ENCODE data around the gene RAP1A.
A peak's percentile ranks its signal among the peaks of the same experiment; 100 is the strongest.

RAP1A gene

GRCh38 chr1:111619635-111620440, at the start of gene RAP1A:
Gene RAP1A, plus strand, starts transcription at chr1:111619789. Its CDS starts 71,572 bp downstream, at chr1:111691361.
- H3K36me3 ChIP-seq (ENCODE audit: insufficient read depth, low read length), result no peaks in the 10 kb centered on the region
- H3K9me3 ChIP-seq (ENCODE audit: control insufficient read depth, insufficient read depth, low read length), result no peaks in the 10 kb centered on the region
- peak within 1 kb of the TSS; percentile 87 for H3K9ac ChIP-seq (ENCODE audit: low read depth, low read length)
- H3K4me1 ChIP-seq (ENCODE audit: insufficient read depth, low read length), result peaks cover 4% of the 10 kb centered on the region

GRCh38 chr1:111569913-111570312, 49.7 kb upstream of the RAP1A start:
- H3K4me1 ChIP-seq (ENCODE audit: insufficient read depth, low read length), result peaks cover 21% of the 10 kb centered on the region
- no peaks in the 10 kb centered on the region for H3K9me3 ChIP-seq (ENCODE audit: control insufficient read depth, insufficient read depth, low read length)
- no peaks in the 10 kb centered on the region; the same call in 1 of the 2 replicates for H3K36me3 ChIP-seq (ENCODE audit: insufficient read depth, low read length)
- H3K9ac ChIP-seq (ENCODE audit: low read depth, low read length), result no peak overlapping the region

- Histone ChIP-seq H3K9ac (ENCODE audit: low read depth, low read length) (no peak overlapping the region), H3K9me3 (ENCODE audit: control insufficient read depth, insufficient read depth, low read length) (no peaks in the 10 kb centered on the region), H3K36me3 (ENCODE audit: insufficient read depth, low read length) (no peaks in the 10 kb centered on the region; the same call in 1 of the 2 replicates), H3K4me1 (ENCODE audit: insufficient read depth, low read length) (peaks cover 21% of the 10 kb centered on the region)
These were observed 48.8 kb upstream of the RAP1A start for GRCh38 chr1:111570781-111571181.

DNA sequence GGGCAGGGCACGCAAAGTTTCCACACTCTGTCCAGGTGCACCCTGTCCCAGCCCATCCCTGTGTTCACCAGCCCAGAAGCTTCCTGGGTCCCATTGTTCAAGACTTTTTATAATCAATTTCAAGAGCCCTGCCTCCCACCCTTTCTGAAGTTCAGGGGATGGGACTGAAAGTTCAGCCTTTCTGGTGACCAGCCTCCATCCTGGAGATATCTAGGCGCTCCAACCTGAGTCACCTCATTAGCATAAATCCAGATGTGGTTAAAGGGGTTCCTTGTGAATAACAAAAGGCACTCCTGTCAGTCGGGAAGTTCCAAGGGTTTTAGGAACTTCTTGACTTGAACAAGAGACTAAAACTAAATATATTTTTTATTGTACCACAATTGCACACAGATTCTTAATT, 48.4 kb upstream of the RAP1A start:
- H3K36me3 ChIP-seq (ENCODE audit: insufficient read depth, low read length), result no peaks in the 10 kb centered on the region
- no peak overlapping the region for H3K9ac ChIP-seq (ENCODE audit: low read depth, low read length)
- H3K4me1 ChIP-seq (ENCODE audit: insufficient read depth, low read length), result peaks cover 21% of the 10 kb centered on the region
- H3K9me3 ChIP-seq (ENCODE audit: control insufficient read depth, insufficient read depth, low read length), result no peaks in the 10 kb centered on the region

- no peak overlapping the region for H3K9ac ChIP-seq (ENCODE audit: low read depth, low read length)
- no peaks in the 10 kb centered on the region for H3K9me3 ChIP-seq (ENCODE audit: control insufficient read depth, insufficient read depth, low read length)
- no peaks in the 10 kb centered on the region for H3K36me3 ChIP-seq (ENCODE audit: insufficient read depth, low read length)
- H3K4me1 ChIP-seq (ENCODE audit: insufficient read depth, low read length), result peaks cover 21% of the 10 kb centered on the region
These were observed 47.6 kb upstream of the RAP1A start for GRCh38 chr1:111571987-111572386.

DNA sequence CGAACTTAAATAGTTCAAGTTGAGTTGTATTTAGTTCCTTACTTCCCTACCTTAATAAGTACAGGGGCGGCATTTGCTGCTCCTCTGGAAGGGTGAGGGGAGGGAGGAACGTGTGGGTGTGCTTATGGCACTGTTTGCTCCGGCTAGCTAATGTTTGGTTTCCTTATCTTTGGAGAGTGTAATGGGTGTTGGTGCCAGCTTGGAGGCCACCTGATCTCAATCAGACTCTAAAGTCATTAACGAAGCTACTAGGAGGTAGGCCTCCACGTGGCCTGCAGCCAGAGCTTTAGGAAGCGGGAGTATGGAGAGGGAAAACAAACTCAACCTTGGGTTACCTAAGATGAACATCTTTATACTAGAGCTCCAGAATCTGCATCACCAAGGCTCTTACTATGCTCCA, 43.0 kb upstream of the RAP1A start:
- no peaks in the 10 kb centered on the region for H3K36me3 ChIP-seq (ENCODE audit: insufficient read depth, low read length)
- H3K9me3 ChIP-seq (ENCODE audit: control insufficient read depth, insufficient read depth, low read length), result no peaks in the 10 kb centered on the region
- no peak overlapping the region for H3K9ac ChIP-seq (ENCODE audit: low read depth, low read length)

DNA sequence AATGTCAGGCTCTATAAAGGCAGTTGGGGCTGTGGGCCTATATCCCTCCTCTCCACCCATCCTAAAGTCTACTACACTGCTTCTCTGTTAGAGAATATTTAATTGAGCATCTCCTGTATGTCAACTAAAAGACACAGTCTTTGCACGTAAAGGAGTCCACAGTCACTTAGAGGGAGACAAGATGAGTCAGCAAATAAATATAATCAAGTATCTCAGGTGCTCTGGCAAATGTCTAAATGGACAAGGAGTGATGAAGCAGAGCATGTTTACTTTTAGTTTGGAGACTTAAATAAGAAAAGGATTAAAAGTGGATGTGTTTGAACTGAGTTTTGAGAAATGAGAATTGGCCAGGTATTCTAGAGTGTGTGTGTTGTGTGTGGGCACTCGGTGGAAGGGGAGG, 41.8 kb upstream of the RAP1A start:
- Histone ChIP-seq H3K36me3 (ENCODE audit: insufficient read depth, low read length) (no peaks in the 10 kb centered on the region), H3K9ac (ENCODE audit: low read depth, low read length) (no peak overlapping the region)

More for the DNA sequence above, 43.0 kb upstream of the RAP1A start:
- H3K4me1 ChIP-seq (ENCODE audit: insufficient read depth, low read length), result peaks cover 9% of the 10 kb centered on the region; the same call in 1 of the 2 replicates

GRCh38 chr1:111581166-111581565, 38.4 kb upstream of the RAP1A start:
- H3K9me3 ChIP-seq (ENCODE audit: control insufficient read depth, insufficient read depth, low read length), result no peaks in the 10 kb centered on the region
- no peaks in the 10 kb centered on the region for H3K36me3 ChIP-seq (ENCODE audit: insufficient read depth, low read length)
- H3K4me1 ChIP-seq (ENCODE audit: insufficient read depth, low read length), result no peaks in the 10 kb centered on the region
- no peak overlapping the region for H3K9ac ChIP-seq (ENCODE audit: low read depth, low read length)

More for the DNA sequence above, 41.8 kb upstream of the RAP1A start:
- Histone ChIP-seq H3K9me3 (ENCODE audit: control insufficient read depth, insufficient read depth, low read length) (no peaks in the 10 kb centered on the region), H3K4me1 (ENCODE audit: insufficient read depth, low read length) (no peaks in the 10 kb centered on the region)

DNA sequence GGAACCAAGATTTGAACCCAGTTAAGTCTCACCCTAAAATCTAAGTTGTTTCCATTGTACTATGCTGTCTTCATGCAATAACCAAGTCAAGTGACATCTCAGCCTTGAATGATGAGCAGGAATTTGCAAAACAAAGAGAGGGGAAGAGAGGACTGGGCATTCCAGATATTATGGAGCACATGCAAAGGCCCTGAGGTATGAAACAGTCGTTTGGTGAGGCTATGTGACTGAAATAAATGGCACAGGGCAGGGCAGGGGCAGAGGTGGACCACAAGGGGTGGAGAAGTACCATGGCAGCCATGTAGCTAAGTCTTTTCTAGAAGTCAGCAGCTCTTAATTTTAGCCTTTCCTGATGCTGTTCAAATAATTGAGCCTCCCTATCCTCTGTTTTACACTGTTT, 37.6 kb upstream of the RAP1A start:
- Histone ChIP-seq H3K9ac (ENCODE audit: low read depth, low read length) (no peak overlapping the region), H3K9me3 (ENCODE audit: control insufficient read depth, insufficient read depth, low read length) (no peaks in the 10 kb centered on the region), H3K36me3 (ENCODE audit: insufficient read depth, low read length) (no peaks in the 10 kb centered on the region), H3K4me1 (ENCODE audit: insufficient read depth, low read length) (no peaks in the 10 kb centered on the region)

DNA sequence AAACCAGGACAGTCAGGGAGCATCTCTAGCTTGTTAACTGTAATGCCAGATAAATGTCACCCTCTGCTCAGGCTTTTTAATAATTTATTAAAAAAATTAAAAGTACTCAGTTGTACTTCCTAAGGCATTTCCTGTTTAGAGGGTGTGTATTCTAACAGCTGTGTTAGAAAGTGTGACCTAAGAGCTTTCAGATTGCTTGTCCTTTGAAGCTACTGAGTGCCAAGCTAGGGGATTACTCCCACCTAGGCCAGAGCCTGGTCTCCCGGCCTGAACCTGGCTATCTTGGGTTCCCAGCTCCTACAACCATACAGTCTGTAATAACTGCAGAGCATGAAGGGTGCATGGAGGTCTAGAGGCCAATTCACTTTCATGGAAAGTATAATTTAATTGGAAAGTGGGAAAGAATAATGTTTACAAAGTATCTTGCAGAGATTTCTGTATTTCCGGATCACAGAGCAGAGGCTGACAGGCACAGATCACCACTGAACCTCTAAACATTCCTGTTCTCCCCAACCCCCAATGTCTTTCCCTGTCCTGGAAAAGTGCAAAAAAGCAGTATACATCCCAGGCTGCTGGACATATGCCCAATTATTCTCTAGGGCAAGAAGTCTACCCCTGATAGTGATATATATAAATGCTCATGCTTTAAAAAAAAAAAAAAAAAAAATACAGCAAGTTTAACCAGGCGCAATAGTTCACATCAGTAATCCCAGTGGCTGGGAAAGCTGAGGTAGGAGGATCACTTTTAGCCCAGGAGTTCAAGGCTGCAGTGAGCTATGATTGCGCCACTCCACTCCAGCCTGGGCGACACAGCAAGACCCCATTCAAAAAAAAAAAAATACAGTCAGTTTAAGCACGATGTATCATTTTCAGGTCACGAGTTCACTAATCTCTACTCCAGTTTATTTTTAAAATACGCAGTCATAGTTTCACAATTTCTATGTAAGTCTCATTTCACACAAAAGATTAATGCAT, 36.7 kb upstream of the RAP1A start:
- Histone ChIP-seq H3K9me3 (ENCODE audit: control insufficient read depth, insufficient read depth, low read length) (no peaks in the 10 kb centered on the region), H3K4me1 (ENCODE audit: insufficient read depth, low read length) (no peaks in the 10 kb centered on the region), H3K36me3 (ENCODE audit: insufficient read depth, low read length) (no peaks in the 10 kb centered on the region), H3K9ac (ENCODE audit: low read depth, low read length) (no peak overlapping the region)

DNA sequence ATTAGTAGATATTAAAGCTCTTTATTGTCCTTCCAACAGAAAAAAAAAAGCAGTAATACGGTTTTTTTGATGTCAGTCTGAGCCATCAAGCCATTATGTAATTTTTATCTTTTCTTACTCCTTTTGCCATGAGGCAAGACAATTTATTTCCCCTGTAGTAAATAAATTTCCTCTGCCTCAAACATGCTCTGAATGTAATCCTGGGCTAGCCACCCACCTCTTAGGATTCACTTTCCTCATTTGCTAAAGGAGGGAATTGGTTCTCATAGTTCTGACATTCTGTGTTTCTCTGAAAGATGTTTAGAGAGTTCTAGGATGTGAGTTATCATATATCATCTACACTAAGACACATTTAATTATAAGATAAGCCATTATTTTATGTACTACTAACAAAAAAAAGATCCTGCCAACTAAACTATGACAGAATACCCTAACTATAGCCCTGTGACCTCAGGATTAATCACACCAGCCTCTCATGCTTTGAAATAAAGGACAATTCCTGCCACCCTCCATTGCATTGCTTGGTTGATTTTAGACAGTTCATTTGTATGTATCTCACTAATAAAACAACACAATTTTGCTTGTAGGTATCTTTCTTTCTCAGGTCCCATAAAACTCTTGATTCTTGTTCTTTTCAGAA, 34.0 kb upstream of the RAP1A start:
- no peaks in the 10 kb centered on the region for H3K4me1 ChIP-seq (ENCODE audit: insufficient read depth, low read length)
- H3K9me3 ChIP-seq (ENCODE audit: control insufficient read depth, insufficient read depth, low read length), result no peaks in the 10 kb centered on the region
- no peaks in the 10 kb centered on the region for H3K36me3 ChIP-seq (ENCODE audit: insufficient read depth, low read length)
- no peak overlapping the region for H3K9ac ChIP-seq (ENCODE audit: low read depth, low read length)

GRCh38 chr1:111586112-111586511, 33.5 kb upstream of the RAP1A start:
- Histone ChIP-seq H3K4me1 (ENCODE audit: insufficient read depth, low read length) (no peaks in the 10 kb centered on the region), H3K36me3 (ENCODE audit: insufficient read depth, low read length) (no peaks in the 10 kb centered on the region), H3K9ac (ENCODE audit: low read depth, low read length) (no peak overlapping the region)

DNA sequence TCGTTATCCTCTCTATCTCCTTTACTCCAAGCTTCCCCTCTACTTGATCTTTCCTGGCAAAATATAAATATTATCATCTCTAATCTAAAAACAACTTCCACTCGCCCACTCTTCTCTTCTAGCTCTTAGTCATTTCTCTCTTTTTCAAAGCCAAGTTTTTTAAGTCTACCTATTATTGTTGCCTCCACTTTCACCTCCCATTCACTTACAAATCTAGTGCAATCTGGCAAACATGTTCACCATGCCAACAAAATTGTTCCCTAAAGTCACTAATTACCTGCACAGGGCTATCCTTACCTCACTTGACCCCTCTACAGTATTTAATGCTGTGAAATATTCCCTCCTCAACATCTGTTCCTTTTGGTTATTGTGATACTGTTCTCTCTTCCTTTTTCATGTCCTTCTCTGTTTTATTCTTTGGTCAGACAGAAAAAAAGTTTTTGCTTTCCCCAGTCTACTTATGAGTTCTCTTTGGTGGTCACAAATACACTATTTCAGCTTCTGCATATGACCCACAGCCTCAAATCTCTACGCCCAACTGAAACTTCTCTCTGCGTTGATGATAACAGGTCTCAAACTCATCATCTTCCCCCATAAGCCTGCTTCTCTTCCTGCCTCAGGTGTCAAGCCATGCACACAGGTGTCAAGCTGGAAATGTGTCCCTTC, 31.9 kb upstream of the RAP1A start:
- Histone ChIP-seq H3K9me3 (ENCODE audit: control insufficient read depth, insufficient read depth, low read length) (no peaks in the 10 kb centered on the region), H3K36me3 (ENCODE audit: insufficient read depth, low read length) (no peaks in the 10 kb centered on the region), H3K9ac (ENCODE audit: low read depth, low read length) (no peak overlapping the region), H3K4me1 (ENCODE audit: insufficient read depth, low read length) (peaks cover 8% of the 10 kb centered on the region)

More at GRCh38 chr1:111586112-111586511, 33.5 kb upstream of the RAP1A start:
- no peaks in the 10 kb centered on the region for H3K9me3 ChIP-seq (ENCODE audit: control insufficient read depth, insufficient read depth, low read length)

GRCh38 chr1:111591937-111592336, 27.7 kb upstream of the RAP1A start:
- H3K9me3 ChIP-seq (ENCODE audit: control insufficient read depth, insufficient read depth, low read length), result no peaks in the 10 kb centered on the region
- H3K4me1 ChIP-seq (ENCODE audit: insufficient read depth, low read length), result peaks cover 20% of the 10 kb centered on the region
- H3K36me3 ChIP-seq (ENCODE audit: insufficient read depth, low read length), result no peaks in the 10 kb centered on the region
- H3K9ac ChIP-seq (ENCODE audit: low read depth, low read length), result no peak overlapping the region

Measured in ES-I3 (cell line).